ENCODE results near the gene ZNF592.
A peak's percentile ranks its signal among the peaks of the same experiment; 100 is the strongest.

The ZNF592 gene

GRCh38 chr15:84811151-84811550 lies 62.8 kb downstream of the ZNF592 start:
- Histone ChIP-seq H3K27ac (ENCODE audit: low read depth, low read length, severe bottlenecking) (no peak overlapping the region), H3K36me3 (ENCODE audit: control insufficient read depth, insufficient read depth, low read length) (peaks cover 15% of the 10 kb centered on the region), H3K4me3 (ENCODE audit: extremely low read depth, insufficient read depth, low read length, poor library complexity, severe bottlenecking) (no peak overlapping the region), H3K4me1 (ENCODE audit: control insufficient read depth, insufficient read depth, low read length, poor library complexity, severe bottlenecking) (no peaks in the 10 kb centered on the region), H3K9me3 (ENCODE audit: control insufficient read depth, low read length) (no peaks in the 10 kb centered on the region)
- 96 to 97% methylated on average over 4 of the region's 4 CpGs for WGBS, 2 experiments (ENCODE audit: insufficient coverage in 2 of 2)

- peaks cover 15% of the 10 kb centered on the region for H3K36me3 ChIP-seq (ENCODE audit: control insufficient read depth, insufficient read depth, low read length)
- peaks cover 3% of the 10 kb centered on the region for H3K4me1 ChIP-seq (ENCODE audit: control insufficient read depth, insufficient read depth, low read length, poor library complexity, severe bottlenecking)
- no peaks in the 10 kb centered on the region for H3K9me3 ChIP-seq (ENCODE audit: control insufficient read depth, low read length)
- no peak overlapping the region for H3K27ac ChIP-seq (ENCODE audit: low read depth, low read length, severe bottlenecking)
- no peak overlapping the region for H3K4me3 ChIP-seq (ENCODE audit: extremely low read depth, insufficient read depth, low read length, poor library complexity, severe bottlenecking)
Observed at GRCh38 chr15:84811828-84812227, 63.4 kb downstream of the ZNF592 start.

DNA sequence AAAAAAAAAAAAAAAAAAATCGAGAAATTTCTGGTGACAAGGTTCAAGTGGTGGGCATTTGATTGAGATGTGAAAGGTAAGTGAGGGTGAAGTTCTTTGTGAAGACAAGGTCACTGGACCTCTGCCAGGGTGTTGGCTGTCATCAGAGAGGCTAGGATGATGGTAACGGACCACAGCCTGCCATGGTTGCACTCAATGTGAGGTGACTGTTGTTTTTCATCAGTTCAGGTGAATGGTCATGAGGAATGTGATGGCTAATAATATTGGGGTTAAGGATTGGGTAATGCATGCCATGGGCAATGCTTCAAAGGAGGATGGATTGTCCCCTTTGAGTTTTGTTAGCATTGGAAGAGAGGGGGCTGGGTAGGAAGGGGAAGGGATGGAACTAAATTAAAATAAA lies 64.5 kb downstream of the ZNF592 start:
- H3K4me3 ChIP-seq (ENCODE audit: extremely low read depth, insufficient read depth, low read length, poor library complexity, severe bottlenecking), result no peak overlapping the region
- H3K27ac ChIP-seq (ENCODE audit: low read depth, low read length, severe bottlenecking), result no peak overlapping the region
- peaks cover 9% of the 10 kb centered on the region for H3K36me3 ChIP-seq (ENCODE audit: control insufficient read depth, insufficient read depth, low read length)
- 100% methylated on average over 1 to 2 of the region's 2 CpGs for WGBS, 2 experiments (ENCODE audit: insufficient coverage in 2 of 2)
- H3K4me1 ChIP-seq (ENCODE audit: control insufficient read depth, insufficient read depth, low read length, poor library complexity, severe bottlenecking), result peaks cover 5% of the 10 kb centered on the region
- H3K9me3 ChIP-seq (ENCODE audit: control insufficient read depth, low read length), result no peaks in the 10 kb centered on the region

DNA sequence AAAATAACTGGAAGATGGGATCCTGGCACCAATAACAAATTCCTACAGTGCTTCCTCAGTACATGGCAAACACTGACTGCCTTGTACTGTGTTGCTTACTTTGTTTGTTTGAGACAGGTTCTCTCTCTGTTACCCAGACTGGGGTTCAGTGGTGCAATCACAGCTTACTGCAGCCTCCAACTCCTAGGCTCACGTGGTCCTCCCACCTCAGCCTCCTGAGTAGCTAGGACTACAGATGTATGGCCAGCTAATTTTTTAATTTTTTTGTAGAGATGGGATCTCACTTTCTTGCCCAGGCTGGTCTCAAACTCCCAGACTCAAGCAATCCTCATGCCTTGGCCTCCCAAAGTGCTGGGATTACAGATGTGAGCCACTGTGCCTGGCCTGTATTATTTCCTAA lies 65.0 kb downstream of the ZNF592 start:
- Histone ChIP-seq H3K36me3 (ENCODE audit: control insufficient read depth, insufficient read depth, low read length) (peaks cover 6% of the 10 kb centered on the region), H3K4me1 (ENCODE audit: control insufficient read depth, insufficient read depth, low read length, poor library complexity, severe bottlenecking) (peaks cover 10% of the 10 kb centered on the region), H3K9me3 (ENCODE audit: control insufficient read depth, low read length) (no peaks in the 10 kb centered on the region), H3K4me3 (ENCODE audit: extremely low read depth, insufficient read depth, low read length, poor library complexity, severe bottlenecking) (no peak overlapping the region), H3K27ac (ENCODE audit: low read depth, low read length, severe bottlenecking) (no peak overlapping the region)
- whole genome bisulfite sequencing, 2 experiments (ENCODE audit: insufficient coverage in 2 of 2), result 100% methylated on average over 1 of the region's 1 CpG; no CpG with 5 or more reads in 1 of the 2 experiments

DNA sequence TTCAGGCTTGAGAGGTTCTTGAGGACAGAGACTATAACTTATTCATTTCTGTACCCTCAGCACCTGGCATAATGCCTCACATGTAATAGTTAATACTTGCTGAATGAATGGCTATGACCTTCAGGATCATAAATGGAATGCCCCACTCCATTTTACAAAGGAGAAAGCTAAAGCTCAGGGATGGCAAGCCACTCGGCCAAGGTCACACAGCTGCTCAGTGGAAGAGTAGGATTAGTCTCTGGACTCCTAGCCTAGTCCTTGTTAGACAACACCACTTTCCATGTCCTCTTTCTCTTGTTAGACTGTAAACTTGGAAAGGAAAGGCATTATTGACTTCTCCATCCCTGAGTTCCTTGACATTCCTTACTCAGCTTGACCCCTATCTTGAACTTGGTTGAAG lies 65.5 kb downstream of the ZNF592 start:
- H3K9me3 ChIP-seq (ENCODE audit: control insufficient read depth, low read length), result no peaks in the 10 kb centered on the region
- WGBS, 2 experiments (ENCODE audit: insufficient coverage in 2 of 2), result no CpG with 5 or more reads among the region's 1 CpG
- peaks cover 14% of the 10 kb centered on the region for H3K4me1 ChIP-seq (ENCODE audit: control insufficient read depth, insufficient read depth, low read length, poor library complexity, severe bottlenecking)
- peaks cover 1% of the 10 kb centered on the region for H3K36me3 ChIP-seq (ENCODE audit: control insufficient read depth, insufficient read depth, low read length)
- no peak overlapping the region for H3K4me3 ChIP-seq (ENCODE audit: extremely low read depth, insufficient read depth, low read length, poor library complexity, severe bottlenecking)
- H3K27ac ChIP-seq (ENCODE audit: low read depth, low read length, severe bottlenecking), result no peak overlapping the region

- no peak overlapping the region for H3K27ac ChIP-seq (ENCODE audit: low read depth, low read length, severe bottlenecking)
- peaks cover 4% of the 10 kb centered on the region for H3K36me3 ChIP-seq (ENCODE audit: control insufficient read depth, insufficient read depth, low read length)
- no peaks in the 10 kb centered on the region for H3K9me3 ChIP-seq (ENCODE audit: control insufficient read depth, low read length)
- 95 to 97% methylated on average over 9 to 10 of the region's 10 CpGs for WGBS, 2 experiments (ENCODE audit: insufficient coverage in 2 of 2)
- H3K4me1 ChIP-seq (ENCODE audit: control insufficient read depth, insufficient read depth, low read length, poor library complexity, severe bottlenecking), result peaks cover 24% of the 10 kb centered on the region
- H3K4me3 ChIP-seq (ENCODE audit: extremely low read depth, insufficient read depth, low read length, poor library complexity, severe bottlenecking), result no peak overlapping the region
Observed at GRCh38 chr15:84814916-84815315, 66.5 kb downstream of the ZNF592 start.

GRCh38 chr15:84816694-84817465 lies 68.5 kb downstream of the ZNF592 start, which contains the start of gene ALPK3:
Gene ALPK3, plus strand, starts transcription at chr15:84817356. Its CDS starts 97 bp downstream, at chr15:84817453.
- peaks cover 19% of the 10 kb centered on the region for H3K36me3 ChIP-seq (ENCODE audit: control insufficient read depth, insufficient read depth, low read length)
- no peaks in the 10 kb centered on the region for H3K9me3 ChIP-seq (ENCODE audit: control insufficient read depth, low read length)
- peak within 1 kb of the TSS; percentile 57 for H3K4me3 ChIP-seq (ENCODE audit: extremely low read depth, insufficient read depth, low read length, poor library complexity, severe bottlenecking)
- WGBS, 2 experiments (ENCODE audit: insufficient coverage in 2 of 2), result 26 to 30% methylated on average over 37 to 57 of the region's 63 CpGs
- H3K27ac ChIP-seq (ENCODE audit: low read depth, low read length, severe bottlenecking), result peak within 1 kb of the TSS; percentile 99
- peaks cover 40% of the 10 kb centered on the region for H3K4me1 ChIP-seq (ENCODE audit: control insufficient read depth, insufficient read depth, low read length, poor library complexity, severe bottlenecking)

- 13 to 25% methylated on average over 15 to 24 of the region's 27 CpGs for WGBS, 2 experiments (ENCODE audit: insufficient coverage in 2 of 2)
- H3K36me3 ChIP-seq (ENCODE audit: control insufficient read depth, insufficient read depth, low read length), result peaks cover 26% of the 10 kb centered on the region
- peak overlapping the region; percentile 57 for H3K4me3 ChIP-seq (ENCODE audit: extremely low read depth, insufficient read depth, low read length, poor library complexity, severe bottlenecking)
- no peaks in the 10 kb centered on the region for H3K9me3 ChIP-seq (ENCODE audit: control insufficient read depth, low read length)
- H3K27ac ChIP-seq (ENCODE audit: low read depth, low read length, severe bottlenecking), result peak overlapping the region; percentile 99
- peaks cover 44% of the 10 kb centered on the region for H3K4me1 ChIP-seq (ENCODE audit: control insufficient read depth, insufficient read depth, low read length, poor library complexity, severe bottlenecking)
Observed at GRCh38 chr15:84817466-84818081, 69.2 kb downstream of the ZNF592 start.

DNA sequence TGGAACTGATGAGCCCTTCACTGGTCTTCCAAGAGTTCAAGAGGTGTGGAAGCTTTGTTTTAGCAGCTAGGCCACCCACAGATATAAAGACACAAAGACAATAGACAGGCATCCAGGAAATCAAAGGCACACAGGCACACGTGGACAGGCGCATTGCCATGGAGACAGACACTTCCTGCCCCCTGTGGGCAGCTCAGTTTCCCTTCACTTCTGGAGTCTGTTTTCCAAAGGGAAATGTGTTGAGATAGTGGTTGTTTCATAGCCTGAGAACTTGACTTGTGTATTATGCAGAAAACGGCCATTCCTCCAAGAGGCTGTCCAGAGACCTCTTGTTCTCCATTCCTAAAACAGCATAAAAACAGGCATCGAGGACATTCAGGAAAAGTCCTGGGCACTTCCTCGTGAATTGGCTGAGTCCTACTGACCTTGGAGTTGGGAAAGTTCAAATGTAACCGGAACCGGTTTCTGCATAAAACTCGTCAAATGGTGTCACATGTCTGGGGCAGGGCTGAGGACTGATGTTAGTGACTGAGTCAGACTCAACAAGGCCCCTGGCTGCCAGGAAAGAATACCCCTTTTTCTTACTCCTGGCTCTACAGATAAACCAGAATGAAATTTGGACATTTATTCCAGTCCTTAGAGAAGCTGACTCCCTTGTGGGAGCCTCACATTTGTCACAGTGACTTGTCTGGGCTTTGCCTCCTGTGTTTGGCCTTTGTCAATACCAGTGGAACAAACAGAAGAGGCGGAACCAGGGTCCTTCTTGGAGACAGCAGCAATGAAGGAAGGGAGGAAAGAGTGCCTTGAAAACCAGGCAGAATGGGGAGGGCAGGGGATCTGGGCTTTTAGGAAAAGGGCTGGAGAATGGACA lies 70.1 kb downstream of the ZNF592 start:
- Histone ChIP-seq H3K27ac (ENCODE audit: low read depth, low read length, severe bottlenecking) (peak overlapping the region; percentile 99), H3K4me1 (ENCODE audit: control insufficient read depth, insufficient read depth, low read length, poor library complexity, severe bottlenecking) (peaks cover 53% of the 10 kb centered on the region), H3K36me3 (ENCODE audit: control insufficient read depth, insufficient read depth, low read length) (peaks cover 36% of the 10 kb centered on the region), H3K9me3 (ENCODE audit: control insufficient read depth, low read length) (no peaks in the 10 kb centered on the region), H3K4me3 (ENCODE audit: extremely low read depth, insufficient read depth, low read length, poor library complexity, severe bottlenecking) (peak overlapping the region; percentile 57)
- WGBS, 2 experiments (ENCODE audit: insufficient coverage in 2 of 2), result 48 to 56% methylated on average over 7 to 9 of the region's 9 CpGs

- Histone ChIP-seq H3K4me3 (ENCODE audit: extremely low read depth, insufficient read depth, low read length, poor library complexity, severe bottlenecking) (peak overlapping the region; percentile 57), H3K4me1 (ENCODE audit: control insufficient read depth, insufficient read depth, low read length, poor library complexity, severe bottlenecking) (peaks cover 55% of the 10 kb centered on the region), H3K27ac (ENCODE audit: low read depth, low read length, severe bottlenecking) (peak overlapping the region; percentile 99), H3K36me3 (ENCODE audit: control insufficient read depth, insufficient read depth, low read length) (peaks cover 44% of the 10 kb centered on the region), H3K9me3 (ENCODE audit: control insufficient read depth, low read length) (no peaks in the 10 kb centered on the region)
- WGBS, 2 experiments (ENCODE audit: insufficient coverage in 2 of 2), result 67 to 77% methylated on average over 1 to 3 of the region's 3 CpGs
Observed at GRCh38 chr15:84819291-84819768, 70.9 kb downstream of the ZNF592 start.
